Adrenal gland (tissue), 12 donors: ENCODE results near the gene LPP. TPM values are rescaled to one million over a fixed set of nuclear protein-coding genes. Genes with fewer than 3 reads are reported as not detected.
A peak's percentile ranks its signal among the peaks of the same experiment; 100 is the strongest.

ENCODE experiments used
- DNase-seq, 7 donors: peaks; one replicate each; pipeline ENCODE4 v3.0.0-alpha.2; 2019 to 2020
- H3K27ac ChIP-seq, 5 donors: fragments of 200-600 bp; sonication (generic) in 4 of 5; 1 replicate in 3 of 5; 2 replicates in 2 of 5; pipeline versions ENCODE4 v1.5.1 to v1.8.0; 2016 to 2020; ENCODE audit warnings: mild to moderate bottlenecking in 1 of 5
- H3K27me3 ChIP-seq: fragments of 200-600 bp; 2 replicates; pipeline ENCODE4 v1.8.0; 2021
- H3K36me3 ChIP-seq, 2 donors: fragments of 200-600 bp; replicated peaks in 1 of 2; 1 replicate in 1 of 2; 2 replicates in 1 of 2; pipeline versions ENCODE4 v1.5.1 to v1.8.0; 2018 to 2022
- H3K4me1 ChIP-seq, 2 donors: fragments of 200-600 bp; replicated peaks in 1 of 2; 1 replicate in 1 of 2; 2 replicates in 1 of 2; pipeline versions ENCODE4 v1.5.1 to v1.8.0; 2018 to 2021
- H3K4me3 ChIP-seq, 4 donors: fragments of 200-600 bp; sonication (generic) in 3 of 4; one replicate each; pipeline ENCODE4 v1.5.1; 2016 to 2018
- H3K9me3 ChIP-seq, 3 donors: fragments of 200-600 bp; sonication (generic) in 1 of 3; replicated peaks in 1 of 3; 1 replicate in 2 of 3; 2 replicates in 1 of 3; pipeline versions ENCODE4 v1.5.1 to v1.8.0; 2016 to 2021
- CTCF ChIP-seq, 6 experiments: fragments of 450-650 bp in 4 of 6; fragments of 200-600 bp in 2 of 6; sonication (generic) in 1 of 6; IDR thresholded peaks; 1 replicate in 5 of 6; 2 replicates in 1 of 6; pipeline versions ENCODE4 v1.5.1 to v1.8.0; 2016 to 2021; ENCODE audit warnings: antibody characterized with exemption in 6 of 6, mild to moderate bottlenecking in 2 of 6, moderate library complexity in 1 of 6
- POLR2A ChIP-seq, 2 donors: fragments of 450-650 bp; IDR thresholded peaks; one replicate each; pipeline ENCODE4 v1.6.1; 2017; ENCODE audit warnings: antibody characterized with exemption in 2 of 2, mild to moderate bottlenecking in 2 of 2, moderate library complexity in 1 of 2
- WGBS, 4 donors: extraction: QIAGEN DNeasy Blood & Tissue Kit in 2 of 4; methylation state at CpG; one replicate each; pipeline versions ENCODE4 v1.1.5 to v1.1.7; 2013 to 2017; 5-methylcytosine and 5-hydroxymethylcytosine counted together
- intact Hi-C, 2 donors: fragments of 100-400 bp; cut with DNase I; formaldehyde crosslinking; loops; one replicate each; pipeline versions ENCODE4 v1.14.1 to v1.15.0; 2022 to 2023
- polyA plus RNA-seq, 3 donors: library from polyadenylated mRNA; stranded (reverse); fragments of 200-250 nt in 2 of 3; fragments of 350-450 nt in 1 of 3; fragmentation: Illumina TruSeq in 1 of 3; extraction: RNeasy Lipid Tissue Mini Kit (QIAGEN cat#74804) in 1 of 3; gene quantifications; one replicate each; pipeline ENCODE4 v1.2.3, GENCODE V29; 2013 to 2014
- total RNA-seq, 9 donors: library from RNA; depleted of rRNA in 4 of 9; stranded (reverse); fragments of >200 nt in 4 of 9; fragments of 120-200 nt in 1 of 9; fragmentation: NEBNext Ultra II Directional in 1 of 9; extraction: Animal tissue kit (Norgen Biotek cat#: 25700) in 1 of 9; gene quantifications; one replicate each; pipeline versions ENCODE4 v1.1.0 to v1.2.4, GENCODE V29; 2013 to 2023
- donor health status: healthy with polysubstance abuse.
- donor health status: Bipolar disorder and iron deficiency.
- donor health status: DM: yes; HTN: yes; CAD: no.
- donor health status: DM: no; HTN: no; CAD: no.
- donor health status: DM: no; HTN: no; CAD: no.
- donor health status: DM: yes; HTN: yes; CAD: no.

Gene LPP
- total and polyA plus RNA-seq, 12 donors: 7.0 to 170 (median 101) TPM

GRCh38 chr3:188152660-188153436 lies 1.1 kb upstream of the LPP start:
- Histone ChIP-seq H3K36me3 (no peaks in the 10 kb centered on the region), H3K9me3 (no peaks in the 10 kb centered on the region), H3K27me3 (no peaks in the 10 kb centered on the region), H3K4me3 (peak overlapping the region in 3 of 4 donors; percentile 54 to 94 (median 64)), H3K27ac (peak overlapping the region; percentile 84 to 99 (median 93)), H3K4me1 (peaks cover 11 to 45% of the 10 kb centered on the region in 2 donors)
- WGBS, 4 donors: 26 to 33% (median 28%) methylated on average over 24 to 25 of the region's 25 CpGs
- DNase-seq: peak; percentile 38 to 77 (median 56)
- intact Hi-C loops: no loop called here
- TF ChIP-seq CTCF (IDR thresholded peaks at IDR 0.05) (no peak), POLR2A (IDR thresholded peaks at IDR 0.05) (peak in 1 of 2 donors; percentile 5)

- H3K27me3 ChIP-seq: no peaks in the 10 kb centered on the region
- peak overlapping the region; percentile 84 to 99 (median 93) for H3K27ac ChIP-seq
- H3K36me3 ChIP-seq: no peaks in the 10 kb centered on the region
- DNase-seq: peak; percentile 87 to 94 (median 92)
- 0% methylated on average over 13 to 36 of the region's 36 CpGs for WGBS, 4 donors
- peak overlapping the region; percentile 54 to 94 (median 64) for H3K4me3 ChIP-seq
- no peaks in the 10 kb centered on the region for H3K9me3 ChIP-seq
- intact Hi-C loops: no loop called here
- H3K4me1 ChIP-seq: peaks cover 16 to 50% of the 10 kb centered on the region in 2 donors
- TF ChIP-seq POLR2A (IDR thresholded peaks at IDR 0.05) (peak in 1 of 2 donors; percentile 60), CTCF (IDR thresholded peaks at IDR 0.05) (peak in 1 of 6 experiments; percentile 23)
Observed at GRCh38 chr3:188153437-188154013, 432 bp upstream of the LPP start.

GRCh38 chr3:188154809-188155574 lies 1.0 kb downstream of the LPP start:
- H3K36me3 ChIP-seq: no peaks in the 10 kb centered on the region
- no peaks in the 10 kb centered on the region for H3K9me3 ChIP-seq
- no peaks in the 10 kb centered on the region for H3K27me3 ChIP-seq
- H3K4me1 ChIP-seq: peaks cover 27 to 63% of the 10 kb centered on the region in 2 donors
- peak overlapping the region; percentile 84 to 99 (median 93) for H3K27ac ChIP-seq
- TF ChIP-seq CTCF (IDR thresholded peaks at IDR 0.05) (no peak), POLR2A (IDR thresholded peaks at IDR 0.05) (no peak)
- peak overlapping the region; percentile 54 to 94 (median 73) for H3K4me3 ChIP-seq
- WGBS, 4 donors: 23 to 36% (median 29%) methylated on average over 8 of the region's 8 CpGs
- DNase-seq: peak in 2 of 7 donors; percentile 21 to 29
- intact Hi-C loops: no loop called here

- intact Hi-C loops: no loop called here
- TF ChIP-seq CTCF (IDR thresholded peaks at IDR 0.05) (no peak), POLR2A (IDR thresholded peaks at IDR 0.05) (no peak)
- Histone ChIP-seq H3K27me3 (no peaks in the 10 kb centered on the region), H3K27ac (peak overlapping the region in 3 of 5 donors; percentile 35 to 96 (median 93)), H3K9me3 (no peaks in the 10 kb centered on the region), H3K36me3 (no peaks in the 10 kb centered on the region), H3K4me1 (peaks cover 27 to 63% of the 10 kb centered on the region in 2 donors), H3K4me3 (no peak overlapping the region)
- no peak for DNase-seq
- WGBS, 4 donors: 77 to 85% (median 78%) methylated on average over 2 of the region's 2 CpGs
Observed at GRCh38 chr3:188156056-188156455, 2.1 kb downstream of the LPP start.
